ENCODE data around the gene CTDSPL.

Gene CTDSPL

GRCh38 chr3:37988931-37989525 lies 127.3 kb downstream of the CTDSPL start:
- no peak for DNase-seq (ENCODE audit: low read depth, low spot score)
- no peak overlapping the region for H3K4me3 ChIP-seq (ENCODE audit: low read depth, low read length)
- TF ChIP-seq CTCF (IDR thresholded peaks at IDR 0.05; ENCODE audit: low read depth, low read length): no peak
- in situ Hi-C loops (cut with HindIII; ENCODE audit: low sequenced_read_pairs): no loop called here

- no peak for DNase-seq (ENCODE audit: low read depth, low spot score)
- H3K4me3 ChIP-seq (ENCODE audit: low read depth, low read length): no peak overlapping the region
- TF ChIP-seq CTCF (IDR thresholded peaks at IDR 0.05; ENCODE audit: low read depth, low read length): no peak
- in situ Hi-C loops (cut with HindIII; ENCODE audit: low sequenced_read_pairs): no loop called here
Observed at GRCh38 chr3:37989821-37990480, 128.3 kb downstream of the CTDSPL start.

- in situ Hi-C loops (cut with HindIII; ENCODE audit: low sequenced_read_pairs): no loop called here
- DNase-seq (ENCODE audit: low read depth, low spot score): no peak
Observed at GRCh38 chr3:37990527-37990926, 128.8 kb downstream of the CTDSPL start, which contains the start of gene VILL. VILL (plus strand) TSS chr3:37990786; CDS start chr3:37993673, 2,887 bp downstream.

GRCh38 chr3:37991109-37991508 lies 129.4 kb downstream of the CTDSPL start:
- in situ Hi-C loops (cut with HindIII; ENCODE audit: low sequenced_read_pairs): no loop called here
- no peak for DNase-seq (ENCODE audit: low read depth, low spot score)
- H3K4me3 ChIP-seq (ENCODE audit: low read depth, low read length): no peak overlapping the region
- TF ChIP-seq CTCF (IDR thresholded peaks at IDR 0.05; ENCODE audit: low read depth, low read length): no peak

More at GRCh38 chr3:37990527-37990926, 128.8 kb downstream of the CTDSPL start, which contains the start of gene VILL:
- H3K4me3 ChIP-seq (ENCODE audit: low read depth, low read length): no peak within 1 kb of the TSS
- no peak for TF ChIP-seq CTCF (IDR thresholded peaks at IDR 0.05; ENCODE audit: low read depth, low read length)

- TF ChIP-seq CTCF (IDR thresholded peaks at IDR 0.05; ENCODE audit: low read depth, low read length): no peak
- in situ Hi-C loops (cut with HindIII; ENCODE audit: low sequenced_read_pairs): no loop called here
- no peak overlapping the region for H3K4me3 ChIP-seq (ENCODE audit: low read depth, low read length)
- no peak for DNase-seq (ENCODE audit: low read depth, low spot score)
Observed at GRCh38 chr3:37991823-37992222, 130.1 kb downstream of the CTDSPL start.

GRCh38 chr3:37992271-37993066 lies 130.8 kb downstream of the CTDSPL start:
- in situ Hi-C loops (cut with HindIII; ENCODE audit: low sequenced_read_pairs): no loop called here

More at GRCh38 chr3:37992271-37993066, 130.8 kb downstream of the CTDSPL start:
- H3K4me3 ChIP-seq (ENCODE audit: low read depth, low read length): no peak overlapping the region
- no peak for DNase-seq (ENCODE audit: low read depth, low spot score)
- no peak for TF ChIP-seq CTCF (IDR thresholded peaks at IDR 0.05; ENCODE audit: low read depth, low read length)
